ENCODE data around the gene KRTAP10-7.

- TF ChIP-seq CTCF (IDR thresholded peaks at IDR 0.05), result no peak
- no peak for TF ChIP-seq POLR2A (IDR thresholded peaks at IDR 0.05)
Observed at GRCh38 chr21:44632067-44632466, 31.7 kb downstream of the KRTAP10-7 start.
